GM15510 (cell line): ENCODE measurements around the gene CNOT4.

Experiments used
- POLR2A ChIP-seq: IDR thresholded peaks from 3 replicates; pipeline ENCODE4 v1.6.1; 2011; ENCODE audit warnings: borderline replicate concordance; ENCODE audit not compliant: insufficient read length; ENCODE audit errors: extremely low read depth

The CNOT4 gene

GRCh38 chr7:135317676-135318325 is 192.1 kb downstream of the CNOT4 start:
- TF ChIP-seq POLR2A, result no peak

- no peak for TF ChIP-seq POLR2A
Measured at GRCh38 chr7:135316648-135317313, 193.1 kb downstream of the CNOT4 start.

- no peak for TF ChIP-seq POLR2A
Measured at GRCh38 chr7:135313971-135314370, 195.9 kb downstream of the CNOT4 start.
